G401 (cell line): ENCODE measurements around the gene RNLS. TPM values are rescaled to one million over a fixed set of nuclear protein-coding genes. Genes with fewer than 3 reads are reported as not detected.
"Not testable (repeated sequence)": the region's sequence is repeated elsewhere in the genome, so short reads cannot be mapped to it uniquely, and the experiment has no call there.

Experiments used
- DNase-seq: peaks from one replicate; pipeline ENCODE4 v3.0.0-alpha.2; 2015; ENCODE audit warnings: low spot score
- in situ Hi-C: cut with HindIII; loops from 2 replicates; pipeline ENCODE4 v1.10.0; 2016; ENCODE audit warnings: low sequenced_read_pairs, mixed read lengths
- total RNA-seq: library from RNA; depleted of rRNA; stranded (reverse); fragments of >200 nt; shearing (Covaris generic); gene quantifications from 2 replicates; pipeline ENCODE4 v1.2.3, GENCODE V29; 2014

RNLS gene
- total RNA-seq, 1 experiment from 2014 or later: 1.8 TPM

- no peak for DNase-seq
- in situ Hi-C loops: no loop called here
Observed at GRCh38 chr10:88491314-88491713, 91.8 kb downstream of the RNLS start.

- no peak for DNase-seq
- in situ Hi-C loops: no loop called here
Observed at GRCh38 chr10:88490231-88490980, 92.7 kb downstream of the RNLS start.

GRCh38 chr10:88489107-88489506 is 94.0 kb downstream of the RNLS start:
- in situ Hi-C loops: no loop called here
- no peak for DNase-seq

GRCh38 chr10:88486816-88487215 is 96.3 kb downstream of the RNLS start:
- in situ Hi-C loops: not testable (repeated sequence)

DNA sequence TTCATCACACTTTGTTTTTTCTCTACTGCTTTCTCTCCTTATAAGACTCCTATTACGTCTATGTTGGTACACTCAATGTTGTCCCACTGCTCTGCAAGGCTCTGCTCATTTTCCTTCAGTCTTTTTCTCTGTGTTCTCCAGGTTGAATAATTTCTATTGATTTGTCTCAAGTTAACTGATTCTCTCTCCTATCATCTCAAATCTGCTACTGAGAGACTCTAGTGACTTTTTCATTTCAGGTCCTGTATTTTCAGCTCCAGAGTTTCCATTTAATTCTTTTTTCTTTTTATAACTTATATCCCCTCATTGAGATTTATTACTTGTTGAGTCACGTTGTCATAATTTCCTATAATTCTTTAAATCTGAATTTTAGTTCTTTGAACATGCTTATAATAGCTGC is 100.9 kb downstream of the RNLS start:
- DNase-seq: no peak
- in situ Hi-C loops: no loop called here

More at GRCh38 chr10:88486816-88487215, 96.3 kb downstream of the RNLS start:
- not testable (repeated sequence) for DNase-seq

- peak; percentile 35 for DNase-seq
- in situ Hi-C loops: no loop called here
Observed at GRCh38 chr10:88478256-88478655, 104.9 kb downstream of the RNLS start.

DNA sequence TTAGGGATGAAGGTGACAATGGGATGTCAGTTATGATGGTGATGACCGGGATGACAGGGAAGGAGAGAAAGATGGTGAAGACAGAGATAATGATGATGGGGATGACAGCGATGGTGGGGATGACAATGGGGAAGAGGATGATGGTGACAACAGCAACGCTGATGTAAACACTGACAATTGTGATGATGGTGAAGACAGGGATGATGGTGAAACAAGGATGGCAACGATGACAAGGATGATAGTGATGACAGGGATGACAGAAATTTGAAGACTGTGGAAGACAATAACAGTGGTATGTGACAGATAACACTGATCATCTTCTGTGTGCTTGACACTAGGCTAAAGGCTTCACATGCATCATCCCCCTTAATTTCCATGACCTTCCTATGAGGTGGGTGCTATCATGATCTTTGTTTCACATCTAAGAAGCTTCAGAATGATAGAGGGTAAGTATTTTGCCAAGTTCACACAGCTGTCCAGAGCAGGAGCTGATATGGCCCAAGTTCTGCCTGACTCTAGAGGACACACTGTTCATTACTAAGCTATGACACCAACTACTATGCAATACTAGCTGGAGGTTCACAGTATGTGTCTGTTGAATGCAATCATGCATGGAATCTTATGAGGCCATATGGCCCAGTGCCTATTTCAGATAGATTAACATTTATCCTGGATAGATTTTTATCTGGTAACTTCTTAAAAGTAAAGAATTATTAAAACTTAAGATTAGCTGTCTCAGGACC is 105.6 kb downstream of the RNLS start:
- in situ Hi-C loops: no loop called here
- peak; percentile 20 for DNase-seq

DNA sequence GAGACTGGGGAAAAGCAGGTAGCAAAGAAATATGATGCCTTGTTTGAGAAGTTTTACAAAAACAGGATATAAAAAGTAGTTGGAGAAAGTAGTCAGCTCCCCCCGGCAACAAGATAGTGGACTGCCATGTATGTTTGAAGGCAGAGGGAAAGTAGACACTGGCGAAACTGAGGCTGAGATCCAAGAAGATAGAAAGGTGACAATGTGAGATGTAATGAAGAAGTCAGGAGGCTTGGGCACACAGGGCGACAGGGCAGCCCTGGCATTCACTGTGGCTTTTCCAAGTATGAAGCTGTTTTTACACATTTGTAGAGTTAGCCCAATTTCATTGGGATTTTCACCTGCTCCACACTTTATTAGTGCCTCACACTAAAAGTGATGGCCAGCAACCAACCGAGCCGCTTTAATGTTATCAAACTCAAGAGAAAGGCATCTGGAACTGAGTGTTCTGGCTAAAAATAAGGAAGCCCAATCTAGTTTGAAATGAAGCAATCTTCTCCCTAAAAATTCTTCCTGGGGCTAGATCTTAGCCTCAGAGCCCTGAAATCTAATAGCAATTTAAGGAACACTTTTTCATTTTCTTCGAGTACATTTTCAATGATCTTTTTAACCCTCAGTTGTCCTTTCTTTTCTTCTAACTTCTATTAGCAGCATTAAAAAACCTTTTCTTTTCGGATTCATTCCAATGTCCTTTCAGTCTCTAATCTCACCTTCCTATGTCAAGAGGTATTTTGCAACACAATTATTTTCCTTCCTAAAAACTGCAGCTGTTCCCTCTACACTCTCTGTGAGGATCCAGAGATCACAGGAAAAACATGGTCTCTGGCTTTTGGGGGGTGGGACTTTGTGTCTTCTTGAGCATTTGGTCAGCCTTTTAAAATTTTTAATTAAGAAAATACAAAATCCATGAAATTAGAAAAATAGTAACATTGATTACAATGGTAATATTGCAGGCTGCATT is 108.0 kb downstream of the RNLS start:
- in situ Hi-C loops: no loop called here
- no peak for DNase-seq

GRCh38 chr10:88473989-88474883 is 108.9 kb downstream of the RNLS start:
- DNase-seq: peak; percentile 17
- in situ Hi-C loops: no loop called here

- DNase-seq: no peak
- in situ Hi-C loops: no loop called here
Observed at GRCh38 chr10:88472540-88472939, 110.6 kb downstream of the RNLS start.

- DNase-seq: no peak
- in situ Hi-C loops: no loop called here
Observed at GRCh38 chr10:88471899-88472298, 111.2 kb downstream of the RNLS start.

DNA sequence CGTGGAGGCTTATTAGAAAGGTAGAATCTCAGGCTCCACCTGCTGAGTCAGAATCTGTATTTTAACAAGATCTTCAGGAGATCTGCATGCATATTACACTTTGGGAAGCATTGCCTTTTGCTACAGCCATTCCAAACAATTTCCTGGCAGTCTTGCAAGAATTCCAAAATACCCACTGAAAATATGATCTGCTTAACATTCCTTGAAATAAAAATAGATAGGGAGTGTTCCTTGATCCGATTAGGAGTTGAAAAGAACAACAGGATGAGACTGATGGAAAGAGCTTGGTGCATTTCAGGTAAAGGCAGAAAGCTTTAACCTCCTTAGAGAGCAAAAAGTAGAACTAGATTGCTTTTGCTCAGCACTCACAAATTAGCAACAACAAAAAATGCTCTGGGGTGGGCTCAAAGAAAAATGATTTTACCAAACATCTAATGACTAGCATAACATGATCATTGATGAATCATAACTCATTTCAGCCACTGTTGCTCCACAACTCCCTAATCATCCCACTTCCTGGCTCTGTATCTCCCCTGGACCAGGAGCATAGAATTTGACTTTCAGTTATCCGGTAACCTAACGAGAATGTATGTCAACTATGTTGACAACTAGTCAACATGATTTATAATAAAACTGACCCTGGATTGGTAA is 115.2 kb downstream of the RNLS start:
- in situ Hi-C loops: no loop called here
- DNase-seq: no peak

DNA sequence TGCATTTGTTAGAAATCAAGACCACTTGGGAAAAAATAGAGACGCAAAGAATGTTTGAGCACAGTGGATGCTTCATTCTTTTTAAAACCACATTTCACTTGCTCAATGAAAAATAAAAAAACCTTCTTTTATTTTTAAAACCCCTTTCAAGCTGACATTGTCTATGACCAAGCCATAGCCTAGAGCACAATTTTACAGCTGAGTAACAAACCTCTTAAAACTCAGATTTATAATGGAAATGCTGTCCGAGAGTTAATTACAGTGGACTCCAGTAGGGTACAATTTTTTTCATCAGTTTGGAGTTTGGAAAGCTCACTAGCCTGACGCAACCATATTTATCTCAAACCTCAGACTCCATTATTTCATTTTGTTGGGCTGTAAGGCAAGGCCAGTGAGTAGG is 116.3 kb downstream of the RNLS start:
- DNase-seq: no peak
- in situ Hi-C loops: no loop called here

GRCh38 chr10:88465765-88466164 is 117.4 kb downstream of the RNLS start:
- no peak for DNase-seq
- in situ Hi-C loops: no loop called here

GRCh38 chr10:88463811-88464210 is 119.3 kb downstream of the RNLS start:
- in situ Hi-C loops: no loop called here
- DNase-seq: no peak

GRCh38 chr10:88461426-88461825 is 121.7 kb downstream of the RNLS start:
- DNase-seq: no peak
- in situ Hi-C loops: no loop called here

- in situ Hi-C loops: no loop called here
- peak; percentile 81 for DNase-seq
Observed at GRCh38 chr10:88459530-88459929, 123.6 kb downstream of the RNLS start.

GRCh38 chr10:88458209-88458608 is 124.9 kb downstream of the RNLS start:
- DNase-seq: no peak
- in situ Hi-C loops: no loop called here
